Limb (tissue), 2 donors: ENCODE measurements around the gene HLA-DQB2.
"Not testable (repeated sequence)": the region's sequence is repeated elsewhere in the genome, so short reads cannot be mapped to it uniquely, and the experiment has no call there.

Experiments
- DNase-seq, 2 donors: peaks; one replicate each; pipeline ENCODE4 v3.0.0-alpha.2; 2016; ENCODE audit errors: extremely low spot score in 2 of 2

HLA-DQB2 gene

GRCh38 chr6:32763421-32763820 is at the start of gene HLA-DQB2:
HLA-DQB2 (minus strand) TSS chr6:32763532; CDS start chr6:32763470, 62 bp downstream.
- no peak for DNase-seq

- DNase-seq = no peak
These were observed 45.8 kb upstream of the HLA-DQB2 start for GRCh38 chr6:32809171-32809570.

GRCh38 chr6:32807020-32807580 is 43.8 kb upstream of the HLA-DQB2 start:
- DNase-seq = no peak

GRCh38 chr6:32805404-32805803 is 42.1 kb upstream of the HLA-DQB2 start:
- not testable (repeated sequence) for DNase-seq

GRCh38 chr6:32803416-32803815 is 40.1 kb upstream of the HLA-DQB2 start:
- DNase-seq = no peak

- DNase-seq = no peak
These were observed 36.4 kb upstream of the HLA-DQB2 start for GRCh38 chr6:32799740-32800139.

GRCh38 chr6:32799168-32799567 is 35.8 kb upstream of the HLA-DQB2 start:
- no peak for DNase-seq

GRCh38 chr6:32796848-32797776 is 33.8 kb upstream of the HLA-DQB2 start:
- peak; percentile 79 to 85 for DNase-seq

- no peak for DNase-seq
These were observed 31.2 kb upstream of the HLA-DQB2 start for GRCh38 chr6:32794510-32794909.

- DNase-seq = no peak
These were observed 29.6 kb upstream of the HLA-DQB2 start for GRCh38 chr6:32792901-32793435.

- no peak for DNase-seq
These were observed 27.0 kb upstream of the HLA-DQB2 start for GRCh38 chr6:32790306-32790705.

GRCh38 chr6:32785781-32786533 is 22.6 kb upstream of the HLA-DQB2 start:
- peak; percentile 42 to 61 for DNase-seq

- not testable (repeated sequence) for DNase-seq
These were observed 19.6 kb upstream of the HLA-DQB2 start for GRCh38 chr6:32782923-32783322.

GRCh38 chr6:32779036-32779435 is 15.7 kb upstream of the HLA-DQB2 start:
- DNase-seq = no peak

GRCh38 chr6:32775071-32775470 is 11.7 kb upstream of the HLA-DQB2 start:
- DNase-seq = no peak

GRCh38 chr6:32774426-32774825 is 11.1 kb upstream of the HLA-DQB2 start:
- DNase-seq = no peak

- no peak for DNase-seq
These were observed 9.3 kb upstream of the HLA-DQB2 start for GRCh38 chr6:32772656-32773055.

- no peak for DNase-seq
These were observed 716 bp upstream of the HLA-DQB2 start for GRCh38 chr6:32764048-32764447.

GRCh38 chr6:32761548-32761947 is 1.8 kb downstream of the HLA-DQB2 start:
- no peak for DNase-seq

GRCh38 chr6:32761072-32761471 is 2.3 kb downstream of the HLA-DQB2 start:
- no peak for DNase-seq

- DNase-seq = no peak
These were observed 3.7 kb downstream of the HLA-DQB2 start for GRCh38 chr6:32759669-32760068.

GRCh38 chr6:32752580-32752979 is 10.8 kb downstream of the HLA-DQB2 start:
- DNase-seq = peak in 1 of 2 donors; percentile 2
